Tibial nerve (tissue), 4 donors: ENCODE measurements around the gene NRAS. TPM values are rescaled to one million over a fixed set of nuclear protein-coding genes. Genes with fewer than 3 reads are reported as not detected.

Experiments
- DNase-seq, 2 donors: peaks; one replicate each; pipeline ENCODE4 v3.0.0-alpha.2; 2019; ENCODE audit warnings: low spot score in 2 of 2
- H3K27ac ChIP-seq, 4 donors: fragments of 200-600 bp; sonication (generic) in 3 of 4; one replicate each; pipeline ENCODE4 v1.5.1; 2017 to 2019; ENCODE audit warnings: mild to moderate bottlenecking in 1 of 4
- H3K27me3 ChIP-seq, 2 donors: fragments of 200-600 bp; sonication (generic) in 1 of 2; one replicate each; pipeline versions ENCODE4 v1.5.1 to v1.6.0; 2017 to 2019
- H3K36me3 ChIP-seq, 3 donors: fragments of 200-600 bp; sonication (generic); one replicate each; pipeline ENCODE4 v1.5.1; 2018 to 2019
- H3K4me1 ChIP-seq, 4 donors: fragments of 200-600 bp; sonication (generic) in 3 of 4; one replicate each; pipeline ENCODE4 v1.5.1; 2017 to 2019
- H3K4me3 ChIP-seq, 4 donors: fragments of 200-600 bp; sonication (generic) in 3 of 4; one replicate each; pipeline ENCODE4 v1.5.1; 2017 to 2019; ENCODE audit warnings: mild to moderate bottlenecking in 1 of 4, moderate library complexity in 1 of 4
- H3K9me3 ChIP-seq, 4 donors: fragments of 200-600 bp; sonication (generic) in 3 of 4; one replicate each; pipeline ENCODE4 v1.5.1; 2017 to 2019
- CTCF ChIP-seq, 5 experiments: fragments of 200-600 bp in 3 of 5; fragments of 450-650 bp in 2 of 5; sonication (generic) in 3 of 5; IDR thresholded peaks; one replicate each; pipeline ENCODE4 v1.5.1; 2016 to 2019; ENCODE audit warnings: antibody characterized with exemption in 5 of 5, mild to moderate bottlenecking in 3 of 5, moderate library complexity in 2 of 5
- EP300 ChIP-seq, 2 donors: sonication (generic); formaldehyde crosslinking; IDR thresholded peaks; one replicate each; pipeline ENCODE4 v1.6.1; 2017; ENCODE audit warnings: antibody characterized with exemption in 2 of 2, mild to moderate bottlenecking in 1 of 2
- POLR2A ChIP-seq, 2 donors: fragments of 450-650 bp; IDR thresholded peaks; one replicate each; pipeline ENCODE4 v1.6.1; 2017; ENCODE audit warnings: antibody characterized with exemption in 2 of 2, mild to moderate bottlenecking in 2 of 2, moderate library complexity in 2 of 2
- WGBS, 2 donors: methylation state at CpG; one replicate each; pipeline ENCODE4 v1.1.5; 2018; 5-methylcytosine and 5-hydroxymethylcytosine counted together
- total RNA-seq, 4 donors: library from RNA; depleted of rRNA; stranded (reverse); fragments of >200 nt; gene quantifications; one replicate each; pipeline ENCODE4 v1.1.0, GENCODE V29; 2016

The NRAS gene
- total RNA-seq, 4 donors from 2014 or later = 16.3 to 22.8 (median 20.1) TPM

GRCh38 chr1:114750780-114751179, 34.2 kb upstream of the NRAS start:
- 60 to 63% methylated on average over 5 of the region's 5 CpGs for WGBS, 2 donors
- no peaks in the 10 kb centered on the region for H3K27me3 ChIP-seq
- no peak overlapping the region for H3K4me3 ChIP-seq
- H3K36me3 ChIP-seq = peaks cover 0 to 23% (median 0%) of the 10 kb centered on the region in 3 donors
- DNase-seq = no peak
- no peak overlapping the region for H3K27ac ChIP-seq
- H3K4me1 ChIP-seq = peaks cover 0 to 97% (median 59%) of the 10 kb centered on the region in 4 donors
- no peak for TF ChIP-seq CTCF (IDR thresholded peaks at IDR 0.05)
- TF ChIP-seq POLR2A (IDR thresholded peaks at IDR 0.05) = no peak
- H3K9me3 ChIP-seq = no peaks in the 10 kb centered on the region

GRCh38 chr1:114749835-114750234, 33.3 kb upstream of the NRAS start:
- Histone ChIP-seq H3K4me3 (no peak overlapping the region), H3K9me3 (no peaks in the 10 kb centered on the region), H3K4me1 (peaks cover 0 to 97% (median 51%) of the 10 kb centered on the region in 4 donors), H3K27ac (no peak overlapping the region), H3K36me3 (peaks cover 0 to 24% (median 0%) of the 10 kb centered on the region in 3 donors), H3K27me3 (no peaks in the 10 kb centered on the region)
- TF ChIP-seq EP300 (IDR thresholded peaks at IDR 0.05) = no peak
- no peak for TF ChIP-seq POLR2A (IDR thresholded peaks at IDR 0.05)
- no peak for TF ChIP-seq CTCF (IDR thresholded peaks at IDR 0.05)
- 65 to 70% methylated on average over 5 of the region's 5 CpGs for WGBS, 2 donors
- no peak for DNase-seq

- Histone ChIP-seq H3K4me1 (peaks cover 0 to 80% (median 28%) of the 10 kb centered on the region in 4 donors), H3K9me3 (no peaks in the 10 kb centered on the region), H3K27ac (no peak overlapping the region), H3K36me3 (peaks cover 0 to 39% (median 0%) of the 10 kb centered on the region in 3 donors), H3K4me3 (no peak overlapping the region), H3K27me3 (no peaks in the 10 kb centered on the region)
- TF ChIP-seq EP300 (IDR thresholded peaks at IDR 0.05) (no peak), POLR2A (IDR thresholded peaks at IDR 0.05) (no peak), CTCF (IDR thresholded peaks at IDR 0.05) (no peak)
- no peak for DNase-seq
- WGBS, 2 donors = 80 to 87% methylated on average over 6 of the region's 6 CpGs
Measured at GRCh38 chr1:114746450-114747121, 30.0 kb upstream of the NRAS start.

DNA sequence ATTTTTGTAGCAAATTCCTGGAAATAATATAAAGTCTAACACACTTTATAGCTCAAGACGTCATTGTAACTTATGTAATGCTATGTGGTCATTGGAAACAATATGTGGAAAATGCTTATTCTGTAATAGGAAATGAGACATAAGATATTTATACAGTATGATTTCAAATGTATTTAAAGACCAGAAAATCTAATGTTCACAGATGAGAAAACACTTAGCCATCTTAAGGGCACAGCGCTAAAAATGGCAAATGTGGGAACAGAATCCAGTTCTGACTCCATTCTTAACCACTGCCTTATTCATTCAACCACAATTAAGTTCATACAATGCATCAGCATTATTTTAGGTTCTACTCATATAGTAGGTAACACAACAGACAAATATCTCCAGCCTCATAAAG, 28.7 kb upstream of the NRAS start:
- Histone ChIP-seq H3K4me1 (peaks cover 0 to 72% (median 19%) of the 10 kb centered on the region in 4 donors), H3K27ac (no peak overlapping the region), H3K27me3 (no peaks in the 10 kb centered on the region), H3K4me3 (no peak overlapping the region), H3K36me3 (peaks cover 0 to 46% (median 0%) of the 10 kb centered on the region in 3 donors), H3K9me3 (no peaks in the 10 kb centered on the region)
- DNase-seq = no peak
- TF ChIP-seq CTCF (IDR thresholded peaks at IDR 0.05) (no peak), EP300 (IDR thresholded peaks at IDR 0.05) (no peak), POLR2A (IDR thresholded peaks at IDR 0.05) (no peak)
- 58 to 67% methylated on average over 2 of the region's 2 CpGs for WGBS, 2 donors

GRCh38 chr1:114741963-114742746, 25.6 kb upstream of the NRAS start:
- TF ChIP-seq CTCF (IDR thresholded peaks at IDR 0.05) (no peak), POLR2A (IDR thresholded peaks at IDR 0.05) (no peak), EP300 (IDR thresholded peaks at IDR 0.05) (no peak)
- Histone ChIP-seq H3K36me3 (peaks cover 0 to 53% (median 0%) of the 10 kb centered on the region in 3 donors), H3K27ac (no peak overlapping the region), H3K4me1 (peaks cover 0 to 42% (median 2%) of the 10 kb centered on the region in 4 donors), H3K27me3 (no peaks in the 10 kb centered on the region), H3K9me3 (no peaks in the 10 kb centered on the region), H3K4me3 (no peak overlapping the region)
- 93 to 97% methylated on average over 11 of the region's 11 CpGs for WGBS, 2 donors
- DNase-seq = no peak
